Lower leg skin (tissue), 4 donors: ENCODE data around the gene MICAL2. TPM values are rescaled to one million over a fixed set of nuclear protein-coding genes. Genes with fewer than 3 reads are reported as not detected.

Experiments
- DNase-seq, 2 donors: peaks; one replicate each; pipeline ENCODE4 v3.0.0-alpha.2; 2019; ENCODE audit warnings: low spot score in 2 of 2
- H3K4me3 ChIP-seq: fragments of 200-600 bp; sonication (generic); 2 replicates; pipeline ENCODE4 v1.5.1; 2017; ENCODE audit warnings: mild to moderate bottlenecking, low read depth; ENCODE audit not compliant: poor library complexity, severe bottlenecking
- POLR2A ChIP-seq, 2 donors: fragments of 450-650 bp; IDR thresholded peaks; one replicate each; pipeline ENCODE4 v1.6.1; 2016 to 2017; ENCODE audit warnings: antibody characterized with exemption in 2 of 2, mild to moderate bottlenecking in 1 of 2, moderate library complexity in 1 of 2
- WGBS, 2 donors: methylation state at CpG; one replicate each; pipeline ENCODE4 v1.1.5; 2018; 5-methylcytosine and 5-hydroxymethylcytosine counted together
- intact Hi-C: fragments of 100-400 bp; cut with DNase I; formaldehyde crosslinking; loops from one replicate; pipeline ENCODE4 v1.15.0; 2023; ENCODE audit warnings: low total_unique reads
- total RNA-seq, 4 donors: library from RNA; depleted of rRNA; stranded (reverse); fragments of >200 nt; gene quantifications; one replicate each; pipeline ENCODE4 v1.1.0, GENCODE V29; 2016
- TF ChIP-seq, protein P1 (sequence below), 3 donors: fragments of 450-650 bp; IDR thresholded peaks; one replicate each; pipeline ENCODE4 v1.5.1; 2016; ENCODE audit warnings: antibody characterized with exemption in 3 of 3, mild to moderate bottlenecking in 3 of 3, moderate library complexity in 2 of 3

The MICAL2 gene
- total RNA-seq, 4 donors from 2014 or later: 117 to 238 (median 145) TPM

DNA sequence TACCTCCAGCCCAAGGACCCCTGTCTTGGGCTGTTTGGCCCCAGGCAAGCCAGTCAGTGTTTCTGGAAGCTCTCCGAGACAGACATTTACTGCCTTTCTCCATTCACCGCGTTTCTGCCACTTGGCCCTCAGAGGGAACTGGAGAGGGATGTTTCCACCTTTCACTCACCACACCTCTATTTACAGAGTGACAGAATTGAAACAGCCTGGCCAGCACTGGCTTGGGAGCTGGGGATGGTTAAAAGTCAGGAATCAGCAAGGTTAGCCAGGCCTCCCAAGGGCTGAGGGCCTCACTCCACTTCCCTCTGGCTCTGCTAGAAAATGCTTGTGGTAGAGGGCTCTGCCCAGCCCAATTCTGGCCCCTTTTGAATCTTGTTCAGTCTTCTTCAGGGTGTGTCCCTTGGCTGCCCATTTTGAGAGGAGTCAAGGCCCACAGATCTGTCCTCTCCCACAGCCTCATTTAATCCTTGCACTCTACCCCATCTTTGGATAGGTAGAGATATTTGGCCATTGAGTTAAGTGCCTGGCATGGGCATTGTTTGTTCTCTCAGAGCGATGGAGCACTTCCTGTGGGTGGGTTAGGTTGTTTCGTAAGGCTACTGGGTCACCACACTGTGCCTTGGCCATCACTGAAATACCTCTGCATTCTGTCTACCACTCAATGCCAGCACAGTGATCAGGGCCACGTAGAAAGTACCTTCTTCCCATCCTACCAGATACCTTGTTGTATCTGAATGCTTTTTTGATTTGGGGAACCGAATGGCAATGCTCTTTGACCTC, 119.2 kb downstream of the MICAL2 start:
- WGBS, 2 donors: 85 to 86% methylated on average over 7 of the region's 7 CpGs
- TF ChIP-seq, protein P1, sequence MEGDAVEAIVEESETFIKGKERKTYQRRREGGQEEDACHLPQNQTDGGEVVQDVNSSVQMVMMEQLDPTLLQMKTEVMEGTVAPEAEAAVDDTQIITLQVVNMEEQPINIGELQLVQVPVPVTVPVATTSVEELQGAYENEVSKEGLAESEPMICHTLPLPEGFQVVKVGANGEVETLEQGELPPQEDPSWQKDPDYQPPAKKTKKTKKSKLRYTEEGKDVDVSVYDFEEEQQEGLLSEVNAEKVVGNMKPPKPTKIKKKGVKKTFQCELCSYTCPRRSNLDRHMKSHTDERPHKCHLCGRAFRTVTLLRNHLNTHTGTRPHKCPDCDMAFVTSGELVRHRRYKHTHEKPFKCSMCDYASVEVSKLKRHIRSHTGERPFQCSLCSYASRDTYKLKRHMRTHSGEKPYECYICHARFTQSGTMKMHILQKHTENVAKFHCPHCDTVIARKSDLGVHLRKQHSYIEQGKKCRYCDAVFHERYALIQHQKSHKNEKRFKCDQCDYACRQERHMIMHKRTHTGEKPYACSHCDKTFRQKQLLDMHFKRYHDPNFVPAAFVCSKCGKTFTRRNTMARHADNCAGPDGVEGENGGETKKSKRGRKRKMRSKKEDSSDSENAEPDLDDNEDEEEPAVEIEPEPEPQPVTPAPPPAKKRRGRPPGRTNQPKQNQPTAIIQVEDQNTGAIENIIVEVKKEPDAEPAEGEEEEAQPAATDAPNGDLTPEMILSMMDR (IDR thresholded peaks at IDR 0.05): no peak
- TF ChIP-seq POLR2A (IDR thresholded peaks at IDR 0.05): no peak
- no peak for DNase-seq
- intact Hi-C loops: no loop called here
- H3K4me3 ChIP-seq: no peak overlapping the region

DNA sequence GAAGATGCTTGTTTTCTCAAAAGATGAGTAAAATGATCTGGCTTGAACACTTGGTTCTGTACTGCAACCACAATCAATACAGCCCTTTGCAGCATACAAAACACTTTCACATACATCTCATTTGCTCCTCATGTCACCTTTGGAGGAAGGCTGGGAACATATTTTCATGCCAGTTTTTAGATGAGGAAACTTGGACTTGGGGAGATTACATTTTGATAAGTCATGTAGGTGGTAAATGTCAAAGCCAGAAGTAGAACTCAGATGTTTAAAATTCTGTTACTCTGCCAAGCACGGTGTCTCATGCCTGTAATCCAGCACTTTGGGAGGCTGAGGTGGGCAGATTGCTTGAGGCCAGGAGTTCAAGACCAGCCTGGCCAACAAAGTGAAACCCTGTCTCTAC, 121.8 kb downstream of the MICAL2 start:
- TF ChIP-seq, protein P1 (IDR thresholded peaks at IDR 0.05): no peak
- no peak for TF ChIP-seq POLR2A (IDR thresholded peaks at IDR 0.05)
- DNase-seq: no peak
- WGBS, 2 donors: 76 to 79% methylated on average over 1 of the region's 1 CpG
- intact Hi-C loops: no loop called here
- no peak overlapping the region for H3K4me3 ChIP-seq

DNA sequence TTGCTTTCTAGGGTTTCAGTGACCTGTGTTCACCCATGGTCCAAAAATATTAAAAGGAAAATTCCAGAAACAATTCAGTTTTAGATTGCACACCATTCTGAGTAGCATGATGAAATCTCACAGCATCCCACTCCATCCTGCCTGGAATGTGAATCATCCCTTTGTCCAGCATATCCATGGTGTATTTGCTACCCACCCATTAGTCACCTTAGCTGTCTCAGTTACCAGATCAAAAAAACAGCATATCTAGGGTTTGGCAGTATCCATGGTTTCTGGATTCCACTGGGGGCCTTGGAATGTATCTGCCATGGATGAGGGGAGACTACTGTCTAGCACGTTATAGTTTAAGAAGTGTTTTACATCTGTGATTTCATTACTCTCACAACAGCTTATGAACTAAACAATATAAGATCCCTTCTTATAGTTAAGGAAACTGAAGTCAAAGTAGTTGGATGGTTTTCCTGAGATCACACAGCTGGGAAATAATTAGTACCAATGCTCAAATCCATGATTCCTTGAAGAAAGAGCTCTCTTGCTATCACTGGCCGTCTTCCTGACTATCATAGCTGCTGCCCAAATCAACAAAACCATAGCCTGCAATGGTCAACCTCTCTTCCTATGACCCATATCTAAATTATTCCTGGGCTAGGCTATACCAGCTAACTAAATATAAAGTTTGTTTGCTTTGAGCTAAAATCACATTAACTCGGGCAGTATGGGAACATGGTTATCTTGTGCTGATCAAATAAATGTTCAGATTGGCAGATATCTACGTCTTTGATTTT, 122.6 kb downstream of the MICAL2 start:
- TF ChIP-seq, protein P1 (IDR thresholded peaks at IDR 0.05): no peak
- no peak for TF ChIP-seq POLR2A (IDR thresholded peaks at IDR 0.05)
- intact Hi-C loops: no loop called here
- 88 to 93% methylated on average over 4 of the region's 4 CpGs for WGBS, 2 donors
- H3K4me3 ChIP-seq: no peak overlapping the region
- DNase-seq: no peak

DNA sequence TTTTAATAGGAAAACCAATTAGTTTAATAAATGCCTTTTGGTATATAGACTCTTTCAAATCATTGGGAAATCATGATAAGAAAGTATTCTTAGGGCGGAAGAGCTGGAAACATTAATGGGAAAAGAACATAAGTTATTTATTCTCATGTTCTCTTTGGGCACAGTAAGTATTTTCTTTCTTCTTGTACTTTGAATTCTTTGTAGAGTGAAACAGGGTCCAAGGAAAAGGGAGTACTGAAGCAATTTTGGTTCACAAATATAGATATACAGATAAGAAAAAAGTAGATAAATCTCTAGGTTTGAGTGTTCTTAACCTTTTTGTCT, 123.2 kb downstream of the MICAL2 start:
- H3K4me3 ChIP-seq: no peak overlapping the region
- no peak for TF ChIP-seq POLR2A (IDR thresholded peaks at IDR 0.05)
- TF ChIP-seq, protein P1 (IDR thresholded peaks at IDR 0.05): no peak
- no peak for DNase-seq
- 95 to 97% methylated on average over 1 of the region's 1 CpG for WGBS, 2 donors
- intact Hi-C loops: no loop called here

DNA sequence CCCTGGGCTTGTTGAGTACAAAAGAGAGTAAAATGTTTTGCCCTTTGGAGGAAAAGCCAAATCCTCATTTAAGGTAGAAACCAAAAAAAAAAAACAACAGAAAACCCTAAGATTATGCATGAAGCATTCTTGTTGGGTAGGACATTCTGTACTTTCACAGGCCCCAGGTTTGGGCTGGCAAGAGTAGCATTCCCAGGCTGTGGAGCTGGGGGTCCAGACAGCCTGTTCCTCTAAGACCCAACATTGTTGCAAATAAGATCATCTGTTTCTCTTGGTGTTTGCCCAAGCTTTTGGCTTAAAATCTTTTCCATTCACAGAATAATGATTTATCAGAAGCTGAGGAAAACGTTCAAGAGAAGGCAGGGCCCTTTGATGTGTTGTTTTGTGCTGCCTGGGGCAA, 123.8 kb downstream of the MICAL2 start:
- no peak for DNase-seq
- no peak for TF ChIP-seq POLR2A (IDR thresholded peaks at IDR 0.05)
- TF ChIP-seq, protein P1 (IDR thresholded peaks at IDR 0.05): no peak
- no peak overlapping the region for H3K4me3 ChIP-seq
- intact Hi-C loops: no loop called here
- WGBS, 2 donors: 28 to 34% methylated on average over 1 of the region's 1 CpG
